Stimulated activated CD8-positive, alpha-beta memory T cell treated with anti-CD3 and anti-CD28 coated beads, Interleukin-4, amount 100 ng/mL, for 48 hours (primary cell): Measurements from ENCODE around the gene RAB11FIP2.

Experiments used
- DNase-seq: peaks from one replicate; pipeline ENCODE4 v3.0.0-alpha.2; 2020

The RAB11FIP2 gene

DNA sequence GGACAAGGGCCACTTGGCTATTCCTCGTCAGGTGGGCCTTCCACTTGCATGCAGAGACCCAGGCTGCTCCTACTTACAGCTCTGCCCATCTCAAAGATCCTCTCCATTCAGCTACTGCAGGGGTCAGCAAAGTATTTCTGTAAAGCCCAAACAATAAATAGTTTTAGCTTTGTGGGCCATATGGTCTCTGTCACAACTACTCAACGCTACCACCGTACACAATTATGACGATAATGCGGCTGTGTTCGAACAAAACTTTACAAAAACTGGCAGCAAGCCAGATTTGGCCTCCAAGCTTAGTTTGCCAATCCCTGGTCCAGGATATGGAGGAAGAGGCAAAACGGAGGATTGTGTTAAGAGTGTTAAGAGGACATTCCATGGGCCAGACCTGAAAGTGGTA, 12.8 kb downstream of the RAB11FIP2 start:
- DNase-seq: no peak

DNA sequence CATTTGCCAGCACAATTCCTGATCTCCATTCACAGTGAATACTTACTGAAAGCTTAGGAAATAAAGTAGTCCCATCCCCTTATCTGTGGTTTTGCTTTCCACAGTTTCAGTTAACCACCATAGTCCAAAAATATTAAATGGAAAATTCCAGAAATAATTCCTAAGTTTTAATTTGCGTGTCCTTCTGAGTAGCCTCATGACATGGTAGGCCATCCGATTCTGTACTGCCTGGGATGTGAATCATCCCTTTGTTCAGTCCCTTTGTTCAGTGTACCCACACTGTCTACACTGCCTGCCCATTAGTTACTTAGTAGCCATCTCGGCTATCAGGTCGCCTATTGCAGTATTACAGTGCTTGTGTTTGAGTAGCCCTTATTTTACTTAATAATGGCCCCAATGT, 14.2 kb downstream of the RAB11FIP2 start:
- DNase-seq: no peak

DNA sequence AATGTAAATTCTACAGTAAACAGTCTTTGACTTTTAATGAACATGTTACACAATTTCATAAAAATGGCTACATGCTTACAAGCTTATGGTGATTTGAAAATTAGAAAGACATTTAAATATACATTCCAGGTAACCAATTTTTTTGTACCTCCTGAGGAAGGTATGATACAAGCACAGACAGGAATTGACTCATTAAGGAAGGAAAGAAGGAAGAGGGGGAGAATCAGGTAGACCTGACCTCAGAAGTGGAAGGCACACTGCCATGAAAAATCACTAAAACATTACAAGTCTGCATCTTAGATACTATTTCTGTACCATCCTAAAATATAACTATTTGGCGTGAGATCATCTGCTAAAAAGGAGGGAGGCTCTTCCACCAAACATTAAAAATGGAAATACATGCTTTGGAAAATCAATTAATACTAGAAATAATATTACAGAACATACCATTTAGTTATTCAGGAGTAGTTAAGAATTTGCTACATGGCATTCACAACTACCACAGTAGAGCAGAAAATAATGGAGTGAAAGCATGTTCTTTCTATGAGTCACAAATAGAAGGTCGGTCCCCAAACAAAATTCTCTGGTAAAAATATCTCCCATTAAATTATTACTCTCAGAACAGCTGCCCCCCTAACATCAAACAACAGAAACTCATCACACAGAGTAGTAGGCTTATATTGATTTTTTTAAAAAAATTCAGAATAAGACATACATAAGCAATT, 15.2 kb downstream of the RAB11FIP2 start:
- no peak for DNase-seq

DNA sequence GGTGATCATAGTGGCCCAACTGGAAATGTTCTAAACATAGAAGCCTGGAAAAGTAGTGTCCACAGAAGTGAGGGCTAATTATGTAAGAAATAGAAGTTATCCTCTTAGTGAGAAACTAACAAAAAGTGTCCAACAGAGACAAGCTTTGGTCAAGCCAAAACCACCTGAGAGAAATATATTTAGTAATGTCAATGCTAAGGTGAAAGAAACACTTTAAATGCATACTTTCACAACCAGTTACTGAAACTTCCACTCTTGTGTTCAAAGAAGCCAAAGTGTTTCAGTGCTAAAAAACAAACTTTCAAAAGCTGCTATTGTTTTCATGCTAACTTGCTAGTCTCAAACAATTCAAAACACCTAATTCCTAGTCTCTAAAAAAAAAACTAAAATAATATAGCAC, 18.1 kb downstream of the RAB11FIP2 start:
- DNase-seq: no peak

DNA sequence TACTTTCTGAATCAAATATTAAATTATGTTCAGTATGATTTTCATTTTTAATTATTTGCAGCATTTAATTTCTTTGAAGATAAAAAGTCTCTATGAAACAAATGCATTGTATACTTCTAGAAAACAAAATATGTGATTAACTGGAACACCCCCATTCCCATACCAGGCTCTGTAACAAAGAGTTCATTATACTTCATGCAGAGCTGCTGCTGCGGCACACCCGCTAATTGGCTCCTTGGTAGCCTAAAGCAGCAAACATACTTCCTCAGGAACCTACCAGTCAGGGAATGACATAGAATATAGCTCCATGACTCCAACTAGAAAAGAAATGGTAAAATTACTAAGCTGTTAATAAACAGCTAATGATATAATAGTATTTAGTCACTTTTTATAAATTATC, 19.3 kb downstream of the RAB11FIP2 start:
- no peak for DNase-seq

DNA sequence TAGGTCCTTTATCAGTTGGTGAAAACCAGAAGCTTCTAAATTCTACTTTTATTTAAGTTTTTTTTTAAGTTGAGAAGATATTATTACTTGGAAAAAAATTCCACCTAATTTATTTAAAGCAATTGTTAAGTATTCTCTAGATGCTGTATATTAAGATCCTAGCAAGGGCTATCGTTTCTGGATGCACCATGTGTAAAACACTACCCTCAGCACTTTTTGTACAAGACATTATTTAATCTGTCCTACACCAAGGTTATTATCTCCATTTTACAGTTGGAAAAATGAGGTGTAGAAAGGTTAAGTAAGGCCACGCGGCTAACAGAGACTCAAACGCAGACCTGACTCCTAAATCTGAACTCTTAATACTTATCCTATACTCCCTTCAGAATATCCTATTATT, 19.8 kb downstream of the RAB11FIP2 start:
- no peak for DNase-seq

DNA sequence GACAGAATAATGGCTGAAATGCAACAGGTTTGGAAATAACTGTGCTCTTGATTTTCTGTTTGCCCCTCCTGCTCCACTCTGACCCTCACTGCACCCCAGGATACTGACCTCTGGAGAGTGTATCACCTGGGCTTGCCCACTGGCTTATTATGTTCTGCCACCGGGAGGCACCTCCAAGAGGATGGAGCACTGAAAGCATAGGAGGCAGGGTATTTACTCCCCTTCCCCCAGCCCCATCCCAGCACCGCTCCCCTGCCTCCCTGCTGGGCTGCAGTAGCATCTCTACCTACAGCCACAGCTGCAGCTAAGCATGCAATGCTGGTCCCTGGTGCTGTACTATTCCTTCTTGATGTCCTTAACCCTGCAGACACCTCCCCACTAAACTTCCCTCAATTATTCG, 26.4 kb downstream of the RAB11FIP2 start:
- DNase-seq: no peak

DNA sequence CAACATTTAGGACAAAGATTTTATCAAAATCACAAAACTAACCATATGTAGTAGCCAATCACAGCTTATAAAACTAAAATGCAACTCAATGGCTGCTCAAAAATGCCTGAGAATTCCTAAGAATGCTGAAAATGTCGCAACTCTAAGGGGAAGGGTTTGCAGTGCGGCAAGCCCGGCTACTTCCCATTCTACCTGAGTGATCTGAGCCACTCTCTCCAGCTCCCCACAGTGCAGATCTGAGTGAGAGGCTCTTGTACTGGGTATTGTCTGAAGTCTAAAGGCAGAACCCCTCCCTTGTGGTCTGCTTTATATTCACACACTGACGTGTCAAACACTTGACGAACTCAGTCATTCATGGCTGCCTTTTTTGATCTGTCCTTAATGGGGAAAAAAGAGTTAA, 28.9 kb downstream of the RAB11FIP2 start:
- no peak for DNase-seq

DNA sequence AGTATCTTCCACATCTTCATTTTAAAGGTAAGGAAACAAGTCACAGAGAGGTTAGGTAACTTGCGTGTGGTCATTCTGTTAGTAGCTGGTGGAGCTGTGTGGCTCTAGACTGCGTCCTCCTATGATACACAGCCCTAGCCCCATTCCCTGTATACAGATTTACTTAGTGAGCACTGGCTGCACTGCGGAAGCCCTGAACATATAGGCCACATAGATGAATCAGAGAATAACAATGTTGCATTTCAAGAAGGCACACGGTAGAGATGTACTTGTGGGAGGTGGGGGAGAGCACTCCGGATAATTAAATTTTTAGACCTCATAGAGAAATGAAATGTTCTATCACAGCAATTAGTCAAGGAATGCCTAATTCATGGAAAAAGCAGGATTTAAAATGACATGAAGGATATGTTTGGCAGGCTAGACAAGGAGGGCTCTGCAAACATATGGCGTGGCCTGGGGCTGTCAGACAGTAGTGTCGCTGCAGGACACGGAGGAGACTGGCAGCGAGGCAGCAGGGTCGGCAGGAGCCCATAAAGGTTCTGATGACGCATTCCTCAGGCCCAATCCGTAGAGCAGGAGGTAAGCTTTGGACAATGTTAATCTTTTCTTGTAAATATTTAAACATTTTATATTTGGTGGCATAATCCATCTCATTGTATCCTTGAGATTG, 29.5 kb downstream of the RAB11FIP2 start:
- no peak for DNase-seq

DNA sequence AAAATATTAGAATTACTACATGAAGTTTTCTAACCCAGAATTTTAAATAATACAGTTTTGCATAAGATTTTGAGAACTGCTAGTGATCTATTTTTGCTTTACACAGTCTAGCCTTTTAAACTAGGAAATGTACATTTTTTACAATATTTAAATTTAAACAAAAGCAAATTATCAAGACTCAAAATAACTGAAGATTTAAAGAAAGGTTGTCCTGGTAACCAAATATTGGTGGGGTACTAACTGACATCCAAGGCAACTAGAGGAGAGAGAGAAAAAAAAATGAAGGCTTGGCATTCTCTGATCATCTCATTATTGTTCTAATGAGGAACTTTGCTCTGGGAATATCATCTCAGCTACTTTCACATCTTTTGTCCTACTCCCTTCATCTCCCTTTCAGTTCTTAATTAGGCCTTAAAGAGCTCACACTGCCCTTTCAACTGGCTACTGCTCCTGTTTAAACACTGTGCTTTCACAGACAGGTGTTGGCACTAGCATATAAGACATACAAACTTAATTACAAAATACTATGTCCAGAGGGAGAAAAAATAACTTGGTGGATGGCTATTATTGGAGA, 33.7 kb downstream of the RAB11FIP2 start:
- DNase-seq: no peak

DNA sequence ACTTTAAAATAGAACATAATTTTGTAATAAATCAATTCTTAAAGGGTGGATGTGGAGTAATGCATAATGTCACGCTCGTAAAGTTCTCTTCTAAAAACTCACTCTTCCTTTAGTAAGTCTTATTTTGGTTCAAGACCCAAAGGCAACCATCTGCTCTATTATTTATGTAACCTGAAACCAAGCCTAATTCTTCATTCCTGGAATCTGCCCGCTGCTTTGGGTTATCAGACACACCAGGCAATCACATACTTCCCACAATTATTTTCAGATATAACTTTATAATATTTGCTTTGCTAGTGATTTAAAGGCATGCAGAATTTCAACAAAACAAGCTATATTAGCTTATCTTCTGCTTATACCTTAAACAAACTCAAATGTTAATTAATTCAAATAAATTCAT, 39.0 kb downstream of the RAB11FIP2 start:
- DNase-seq: no peak

DNA sequence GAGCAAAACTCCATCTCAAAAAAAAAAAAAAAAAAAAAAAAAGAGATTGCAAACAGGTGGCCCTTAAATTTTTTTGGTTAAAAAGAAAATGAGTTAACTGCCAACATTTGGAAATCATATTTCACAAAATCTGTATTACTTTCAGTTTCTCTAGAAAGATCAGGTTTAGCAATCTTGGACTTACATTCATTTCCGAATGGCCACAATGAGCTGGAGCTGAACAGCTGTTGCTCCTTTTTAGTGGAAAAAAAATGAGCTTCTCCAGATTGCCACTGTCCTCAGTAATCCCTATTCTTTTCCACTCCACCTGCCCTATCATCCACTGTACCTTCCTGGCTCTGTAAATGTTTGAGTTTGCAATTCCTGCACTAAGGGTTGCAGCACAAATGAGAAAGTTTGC, 43.6 kb downstream of the RAB11FIP2 start:
- no peak for DNase-seq

DNA sequence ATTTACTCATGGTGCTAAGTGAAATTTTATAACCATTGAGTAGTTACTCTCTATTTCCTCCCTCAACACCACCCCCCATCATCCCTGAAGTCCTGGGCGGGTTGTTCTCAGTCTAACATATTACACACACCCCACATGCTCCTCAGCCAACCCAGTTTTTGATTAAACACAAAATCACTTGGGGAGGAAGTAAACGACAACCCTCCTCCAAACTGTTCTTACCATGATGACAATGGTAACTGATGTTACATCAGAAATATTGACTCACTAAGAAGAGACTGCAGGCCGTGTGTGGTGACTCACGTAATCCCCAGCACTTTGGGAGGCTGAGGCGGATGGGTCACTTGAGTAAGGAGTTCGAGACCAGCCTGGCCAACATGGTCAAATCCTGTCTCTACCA, 44.2 kb downstream of the RAB11FIP2 start:
- DNase-seq: peak; percentile 28

DNA sequence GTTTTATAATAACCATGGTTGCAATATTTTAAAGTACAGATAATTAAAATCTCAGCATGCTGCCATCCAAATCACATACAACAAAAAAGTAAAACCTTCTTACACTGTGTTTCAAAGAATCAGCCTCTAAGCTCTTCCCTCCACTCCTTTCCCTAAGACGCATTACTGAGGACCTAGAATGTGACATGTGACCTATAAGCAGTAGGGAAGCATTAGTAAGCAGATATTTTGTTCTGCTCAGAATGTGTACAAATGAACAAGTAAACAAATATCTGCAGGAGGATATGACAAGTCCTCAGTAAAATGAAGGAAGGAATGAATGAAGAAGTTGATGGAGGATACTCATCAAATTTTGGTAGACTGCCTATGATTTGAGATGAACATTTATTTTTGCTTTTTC, 49.1 kb downstream of the RAB11FIP2 start:
- DNase-seq: no peak

DNA sequence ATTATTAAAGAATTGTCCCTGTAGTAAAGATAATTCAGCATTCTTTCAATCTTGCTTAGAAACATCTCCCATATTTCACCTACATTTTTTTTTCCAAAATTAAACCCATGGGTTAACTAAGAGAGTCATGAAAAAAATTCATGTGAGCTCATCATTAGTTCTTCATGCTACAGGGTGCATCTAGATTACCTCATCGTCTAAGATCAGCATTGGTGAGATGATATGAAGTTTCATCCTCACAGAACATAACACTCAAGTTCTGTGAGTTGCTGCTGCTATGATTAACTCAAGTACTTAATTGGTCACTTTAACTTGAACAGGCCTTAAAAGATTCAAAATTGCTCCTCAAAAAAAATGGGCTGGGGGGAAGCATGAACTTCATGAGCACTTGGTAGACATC, 50.0 kb downstream of the RAB11FIP2 start:
- DNase-seq: no peak

DNA sequence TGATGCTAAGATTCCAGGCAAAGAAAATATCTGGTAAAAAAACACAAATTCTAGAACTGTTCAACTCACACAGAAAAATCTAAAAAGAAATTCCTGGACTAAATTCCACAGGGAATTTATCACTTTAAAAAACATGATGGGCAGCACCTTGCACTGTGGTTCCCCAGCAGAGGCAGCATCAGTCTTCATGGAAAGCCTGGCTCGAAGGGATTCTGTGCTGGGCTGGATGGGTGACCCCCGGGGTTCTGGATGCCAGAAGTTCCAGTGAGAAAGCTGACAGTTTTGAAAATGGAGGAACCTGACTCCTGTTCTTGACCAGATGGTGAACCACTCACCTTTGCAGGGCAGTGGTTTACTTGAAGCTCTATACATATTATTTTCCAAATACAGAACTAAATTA, 52.0 kb downstream of the RAB11FIP2 start:
- DNase-seq: no peak

DNA sequence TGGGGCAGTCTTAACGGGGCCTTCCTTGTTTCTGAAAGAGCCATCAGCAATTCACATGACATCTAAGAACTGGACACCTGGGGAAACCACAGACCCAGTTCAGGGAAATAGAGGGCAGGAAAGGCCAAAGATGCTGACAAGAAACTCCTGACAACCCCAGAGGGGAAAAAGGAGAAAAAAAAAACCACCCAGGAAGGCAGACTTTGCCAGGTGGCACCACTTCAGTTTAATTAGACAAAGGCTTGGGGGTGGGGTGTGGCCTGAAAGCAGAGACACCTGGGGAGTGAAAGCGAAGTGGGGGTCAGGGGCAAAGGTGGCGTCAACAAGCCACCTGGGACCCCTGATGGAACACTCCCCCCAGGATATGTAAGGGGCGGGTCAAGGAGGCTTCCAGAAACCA, 53.6 kb downstream of the RAB11FIP2 start:
- DNase-seq: no peak

DNA sequence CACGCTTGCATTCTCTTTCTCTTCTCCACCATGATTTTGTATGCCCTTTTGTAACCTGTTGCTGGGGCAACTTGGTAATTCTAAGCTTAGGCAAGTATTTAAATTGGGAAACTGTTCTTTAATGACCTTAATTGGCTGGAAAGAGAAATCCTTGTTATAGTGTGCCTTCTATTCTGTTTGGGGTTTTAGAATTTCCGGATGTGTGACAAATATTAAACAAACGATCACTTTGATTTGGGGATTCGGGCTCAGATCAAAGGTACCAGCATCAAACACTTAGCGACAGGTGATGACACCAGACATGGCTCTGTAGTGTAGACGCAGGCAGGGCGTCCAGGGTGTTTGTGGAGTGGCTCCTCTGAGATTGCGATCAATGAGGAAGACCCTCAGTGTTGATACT, 55.0 kb downstream of the RAB11FIP2 start:
- DNase-seq: no peak

DNA sequence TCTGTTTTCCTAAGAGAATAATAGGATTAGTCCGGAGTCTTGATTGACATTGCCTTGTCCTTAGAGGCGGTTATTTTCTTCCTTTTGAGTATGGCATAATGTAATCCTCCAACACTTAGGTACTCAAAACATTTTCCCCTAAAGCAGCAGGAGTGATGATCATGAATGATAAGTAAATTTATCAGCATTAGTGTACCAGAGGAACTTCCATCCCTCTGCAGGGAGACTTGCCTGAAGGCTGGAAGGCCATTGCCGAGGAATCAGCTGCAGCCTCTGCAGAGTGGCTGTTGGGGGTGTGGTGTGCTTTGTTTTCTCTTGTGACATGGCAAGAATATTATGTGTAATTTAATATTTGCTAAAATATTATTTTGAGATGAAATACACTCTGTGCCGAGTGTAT, 56.8 kb downstream of the RAB11FIP2 start:
- DNase-seq: no peak

DNA sequence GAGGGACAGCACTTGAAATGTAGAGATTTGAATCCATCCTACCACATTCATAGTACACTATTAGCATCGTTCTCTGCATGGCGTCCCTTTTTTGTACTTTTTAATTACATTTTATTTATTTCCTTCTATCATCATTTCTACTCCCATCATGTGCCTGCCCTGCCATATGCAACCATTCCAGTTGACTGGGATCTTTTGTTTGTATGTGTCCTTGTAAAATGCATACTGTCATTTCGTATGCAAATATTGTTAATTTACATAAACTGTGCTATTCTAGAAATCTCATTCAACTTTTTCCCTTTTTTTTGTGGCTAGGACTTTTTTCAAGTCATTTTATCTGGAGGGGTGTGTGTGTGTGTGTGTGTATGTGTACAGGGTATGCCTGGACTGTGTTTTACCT, 57.9 kb downstream of the RAB11FIP2 start:
- DNase-seq: no peak

DNA sequence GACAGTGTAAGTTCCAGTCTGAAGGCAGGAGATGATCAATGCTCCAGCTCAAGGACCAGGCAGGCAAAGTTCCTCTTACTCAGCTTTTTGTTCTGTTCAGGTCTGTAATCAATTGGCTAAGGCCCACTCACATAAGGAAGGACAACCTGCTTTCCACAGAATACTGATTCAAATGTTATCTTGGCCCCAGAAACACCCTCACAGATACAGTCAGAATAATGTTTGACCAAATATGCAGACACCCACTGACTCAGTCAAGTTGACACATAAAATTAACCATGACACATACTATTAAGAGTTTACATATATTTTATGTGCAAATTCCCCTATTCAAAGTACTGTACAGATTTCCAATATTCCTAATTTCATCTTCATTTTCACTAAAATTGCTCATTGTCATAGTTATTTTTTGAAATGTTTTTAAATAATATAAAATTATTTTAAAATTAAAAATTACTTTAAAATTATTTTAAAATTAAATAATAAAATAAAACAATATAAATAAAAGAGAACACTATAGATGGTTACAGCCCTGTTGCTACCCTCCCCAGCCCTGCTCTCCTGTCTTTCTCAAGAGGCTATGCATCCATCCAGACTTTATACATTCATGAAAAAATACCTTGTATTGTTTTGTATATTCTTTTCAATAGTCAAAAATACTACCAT, 59.4 kb downstream of the RAB11FIP2 start:
- no peak for DNase-seq

DNA sequence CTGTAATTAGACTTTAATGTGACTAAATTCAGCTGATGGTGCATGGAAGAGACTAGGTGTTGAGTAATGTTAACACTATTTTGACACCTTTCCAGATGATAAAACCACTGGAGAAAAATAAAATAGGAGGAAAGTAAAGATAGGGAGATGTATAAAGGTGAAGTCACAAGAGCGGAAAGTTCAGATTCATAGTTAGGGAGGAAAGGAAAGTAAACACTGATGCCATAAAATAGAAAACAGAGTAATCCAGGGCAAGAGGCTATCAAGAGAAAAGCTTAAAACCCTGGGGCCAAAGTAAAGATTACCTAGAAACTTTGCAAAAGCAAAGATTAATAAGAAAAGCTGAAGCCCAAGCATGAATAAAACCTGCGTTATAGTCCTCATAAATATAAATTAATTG, 62.8 kb downstream of the RAB11FIP2 start:
- no peak for DNase-seq

DNA sequence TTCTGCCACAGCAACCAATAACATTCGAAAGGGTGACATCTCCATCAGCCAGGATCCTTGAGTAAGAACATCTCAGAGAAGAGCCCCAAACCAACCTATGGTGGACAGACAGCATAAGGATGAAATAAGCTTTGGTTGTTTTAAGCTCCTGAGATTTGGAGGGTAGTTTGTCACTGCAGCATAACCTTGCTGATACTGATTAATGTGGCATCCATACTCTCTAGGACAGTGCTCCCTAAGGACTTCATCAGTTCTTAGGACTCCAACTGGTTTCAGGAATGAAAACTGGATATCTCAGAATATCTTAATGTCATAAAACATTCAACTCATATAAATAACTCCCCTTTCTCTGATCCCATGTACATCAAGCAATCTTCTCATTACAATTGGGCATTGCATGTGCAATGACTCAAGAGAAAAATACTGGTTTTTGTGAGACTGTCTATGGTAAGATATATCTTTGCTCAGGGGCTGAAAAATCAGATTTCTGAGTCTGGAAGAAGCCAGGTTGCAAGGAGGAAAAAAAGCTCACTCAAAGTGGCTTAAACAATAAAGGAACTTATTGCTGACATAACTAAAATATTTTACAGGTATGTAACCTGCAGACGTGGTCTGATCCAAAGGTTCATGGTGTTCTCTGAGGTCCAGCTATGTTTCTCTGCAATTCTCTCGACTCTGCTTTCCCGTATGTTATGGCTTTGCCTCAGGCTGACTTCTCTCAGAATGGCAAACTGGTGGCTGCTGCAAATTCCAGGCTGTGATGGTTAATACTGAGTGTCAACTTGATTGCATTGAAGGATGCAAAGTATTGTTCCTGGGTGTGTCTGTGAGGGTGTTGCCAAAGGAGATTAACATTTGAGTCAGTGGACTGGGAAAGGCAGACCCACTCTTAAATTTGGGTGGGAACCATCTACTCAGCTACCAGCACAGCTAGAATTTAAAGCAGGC, 65.7 kb downstream of the RAB11FIP2 start:
- DNase-seq: no peak
